Activated naive CD4-positive, alpha-beta T cell treated with anti-CD3 and anti-CD28 coated beads for 36 hours (primary cell): ENCODE results near the gene DNMT3L. TPM values are rescaled to one million over a fixed set of nuclear protein-coding genes. Genes with fewer than 3 reads are reported as not detected.
"Not testable (repeated sequence)": the region's sequence is repeated elsewhere in the genome, so short reads cannot be mapped to it uniquely, and the experiment has no call there.

Source experiments
- CTCF ChIA-PET: fragments of 350-600 bp; sonication (Branson Sonifier 250); formaldehyde crosslinking; loops from one replicate; lab custom pipeline; 2021; ENCODE audit warnings: antibody characterized with exemption; lab: Charles Lee
- DNase-seq: peaks from one replicate; pipeline ENCODE4 v3.0.0-alpha.2; 2020
- H3K27ac Mint-ChIP-seq: one replicate; pipeline ENCODE4 v1.8.0; 2021; ENCODE audit warnings: mild to moderate bottlenecking, mixed read lengths
- H3K27me3 Mint-ChIP-seq: one replicate; pipeline ENCODE4 v1.8.0; 2021; ENCODE audit warnings: low read depth, mixed read lengths
- H3K36me3 Mint-ChIP-seq: one replicate; pipeline ENCODE4 v1.8.0; 2021; ENCODE audit warnings: low read depth, mixed read lengths
- H3K4me1 Mint-ChIP-seq: one replicate; pipeline ENCODE4 v1.8.0; 2021; ENCODE audit warnings: low read depth, mixed read lengths
- H3K4me3 Mint-ChIP-seq: one replicate; pipeline ENCODE4 v1.8.0; 2021; ENCODE audit warnings: mild to moderate bottlenecking, moderate library complexity, mixed read lengths
- H3K9me3 Mint-ChIP-seq: one replicate; pipeline ENCODE4 v1.8.0; 2021; ENCODE audit warnings: mixed read lengths
- intact Hi-C: fragments of 100-400 bp; cut with micrococcal nuclease; formaldehyde crosslinking; loops from one replicate; pipeline ENCODE4 v1.15.1; 2023
- total RNA-seq, 2 experiments: library from RNA; stranded (reverse); gene quantifications; one replicate each; pipeline ENCODE4 v1.2.3, GENCODE V29; 2021

Gene DNMT3L
- total RNA-seq, 2 experiments from 2014 or later, result not detected

DNA sequence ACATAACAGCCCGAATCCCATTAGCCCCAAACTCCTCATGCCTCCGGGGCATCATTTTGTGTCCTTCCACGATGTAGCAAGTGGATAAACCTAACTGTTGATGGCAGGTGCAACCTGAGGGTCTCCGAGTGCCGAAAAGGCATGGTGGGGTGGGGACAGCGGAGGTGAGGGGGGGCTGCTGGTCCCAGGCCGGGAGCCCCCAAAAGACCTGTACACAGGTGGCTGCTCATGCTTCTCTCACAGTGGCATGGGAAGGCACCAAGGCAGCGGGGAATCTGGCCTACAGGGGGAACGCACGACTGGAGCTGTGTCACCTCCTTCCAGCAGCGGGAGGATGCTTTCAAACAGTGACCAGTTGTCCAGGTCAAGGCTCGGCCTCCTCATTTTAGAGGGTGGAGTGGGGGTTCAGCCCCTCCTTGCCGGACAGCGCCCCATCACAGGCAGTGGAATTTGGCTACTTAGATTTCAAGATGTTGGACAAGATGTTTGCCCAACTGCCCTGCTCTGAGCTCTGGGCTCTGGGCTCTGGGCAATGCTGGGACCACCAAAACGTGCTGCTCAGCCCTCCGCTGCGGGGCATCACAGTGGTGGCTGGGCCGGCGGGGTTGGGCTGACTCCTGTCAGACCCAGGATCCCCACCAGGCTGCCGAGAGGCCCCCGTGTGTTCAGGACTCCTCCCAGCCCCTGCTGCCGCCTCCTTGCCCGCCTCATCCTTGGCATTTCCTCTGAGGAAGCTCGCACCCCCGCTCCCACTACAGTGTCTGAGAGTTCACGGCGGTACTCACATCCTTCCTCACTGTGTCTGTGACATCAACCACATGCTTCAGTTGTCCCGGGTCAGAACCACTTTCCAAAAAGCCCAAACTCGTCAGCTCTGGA, 7.6 kb downstream of the DNMT3L start:
- Mint-ChIP-seq H3K27me3 (no peaks in the 10 kb centered on the region), H3K9me3 (no peaks in the 10 kb centered on the region), H3K36me3 (no peaks in the 10 kb centered on the region), H3K4me1 (no peaks in the 10 kb centered on the region), H3K27ac (no peak overlapping the region), H3K4me3 (no peak overlapping the region)
- CTCF ChIA-PET, result interaction anchor here (1.4 kb wide), 1 partner anchor 51 kb away, joined by 4 read pairs; no protein-coding TSS in a partner anchor
- intact Hi-C loops, result no loop called here
- no peak for DNase-seq

DNA sequence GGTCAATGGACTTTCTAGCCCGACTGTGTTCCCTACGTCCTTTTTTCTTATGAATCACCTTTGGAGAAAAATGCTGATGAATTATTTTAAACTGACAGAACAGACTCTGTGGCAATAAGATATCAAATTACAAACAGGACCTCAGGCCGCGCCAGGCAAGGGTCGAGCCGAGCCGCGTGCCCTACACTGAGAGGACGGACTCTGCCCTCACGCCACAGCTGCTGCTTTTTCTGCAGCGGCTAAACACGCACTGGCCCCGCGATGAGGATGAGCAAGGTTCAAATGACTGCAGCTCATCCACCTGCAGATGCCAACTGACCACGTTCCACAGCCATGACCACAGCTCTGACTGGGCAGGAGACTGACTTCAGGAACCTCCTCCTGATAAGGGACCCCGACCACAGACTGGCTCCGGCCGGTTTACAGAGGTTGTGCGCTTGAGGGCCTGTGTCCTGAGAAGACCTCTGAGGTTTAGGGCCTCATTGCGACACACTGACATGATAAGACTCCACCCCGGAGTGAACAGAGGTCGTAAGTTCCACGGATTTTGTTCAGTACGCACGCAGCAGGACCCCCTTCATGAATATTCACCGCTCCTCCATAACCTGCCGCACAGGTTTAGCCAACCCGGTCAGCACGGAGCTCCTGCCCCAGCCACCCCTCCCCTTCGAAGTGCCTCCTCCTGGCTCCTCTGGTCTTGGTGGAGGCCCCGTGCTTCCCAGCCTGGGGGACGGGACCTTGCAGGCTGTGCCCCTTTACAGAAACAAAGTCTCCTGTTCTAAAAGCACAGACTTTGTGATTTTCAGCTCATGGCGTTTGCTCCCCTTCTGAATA, 12.3 kb downstream of the DNMT3L start:
- H3K4me1 Mint-ChIP-seq, H3K9me3 Mint-ChIP-seq, H3K36me3 Mint-ChIP-seq, CTCF ChIA-PET, H3K27me3 Mint-ChIP-seq, intact Hi-C loops, H3K27ac Mint-ChIP-seq, H3K4me3 Mint-ChIP-seq, DNase-seq: not testable (repeated sequence)

DNA sequence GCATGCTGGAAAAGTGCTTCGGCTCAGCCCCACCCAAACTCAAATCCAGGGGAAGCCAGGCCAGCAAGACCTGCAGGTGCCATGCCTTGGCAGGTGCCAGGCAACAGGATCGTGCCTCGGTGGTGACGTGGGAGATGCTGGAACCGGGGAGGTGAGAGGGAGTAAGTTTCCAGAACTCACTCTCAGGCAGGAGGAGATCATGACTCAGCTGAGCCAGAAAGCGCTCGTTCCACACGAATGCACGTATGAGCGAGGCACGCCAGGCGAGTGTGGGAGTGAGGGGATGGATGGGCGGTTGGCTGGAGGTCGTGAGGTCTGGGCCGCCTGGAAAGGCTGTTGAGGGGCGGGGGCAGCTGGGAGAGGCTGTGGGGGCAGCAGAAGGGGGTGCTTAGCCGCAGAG, 13.8 kb downstream of the DNMT3L start:
- H3K4me3 Mint-ChIP-seq, DNase-seq, intact Hi-C loops, H3K36me3 Mint-ChIP-seq, H3K27me3 Mint-ChIP-seq, H3K9me3 Mint-ChIP-seq, CTCF ChIA-PET, H3K27ac Mint-ChIP-seq, H3K4me1 Mint-ChIP-seq: not testable (repeated sequence)

- H3K4me1 Mint-ChIP-seq, H3K27me3 Mint-ChIP-seq, H3K36me3 Mint-ChIP-seq, H3K9me3 Mint-ChIP-seq, H3K27ac Mint-ChIP-seq, intact Hi-C loops, CTCF ChIA-PET, DNase-seq, H3K4me3 Mint-ChIP-seq: not testable (repeated sequence)
Observed at GRCh38 chr21:44243980-44244379, 17.7 kb downstream of the DNMT3L start.

DNA sequence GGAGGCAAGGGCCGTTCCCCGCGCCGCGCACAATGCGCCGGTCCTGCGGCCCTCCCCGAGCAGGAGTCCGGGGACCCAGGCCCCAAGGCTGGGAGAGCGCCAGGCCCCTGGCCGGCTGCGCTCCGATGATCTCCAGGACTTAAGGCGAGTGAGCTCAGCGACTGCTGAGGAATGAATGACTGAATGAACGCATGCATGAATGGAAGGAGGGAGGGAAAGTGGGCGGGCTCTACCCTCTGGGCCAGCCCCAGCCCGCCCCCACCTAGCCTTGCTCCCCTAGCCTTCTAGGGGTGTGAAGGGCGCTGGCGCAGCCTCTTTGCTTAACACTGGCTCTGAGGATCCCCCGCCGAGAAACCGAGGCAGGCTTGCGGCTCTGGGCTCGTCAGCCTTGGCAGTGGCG, 20.4 kb downstream of the DNMT3L start:
- H3K9me3 Mint-ChIP-seq, H3K4me1 Mint-ChIP-seq, DNase-seq, H3K27me3 Mint-ChIP-seq, H3K36me3 Mint-ChIP-seq, H3K4me3 Mint-ChIP-seq, CTCF ChIA-PET, intact Hi-C loops, H3K27ac Mint-ChIP-seq: not testable (repeated sequence)

DNA sequence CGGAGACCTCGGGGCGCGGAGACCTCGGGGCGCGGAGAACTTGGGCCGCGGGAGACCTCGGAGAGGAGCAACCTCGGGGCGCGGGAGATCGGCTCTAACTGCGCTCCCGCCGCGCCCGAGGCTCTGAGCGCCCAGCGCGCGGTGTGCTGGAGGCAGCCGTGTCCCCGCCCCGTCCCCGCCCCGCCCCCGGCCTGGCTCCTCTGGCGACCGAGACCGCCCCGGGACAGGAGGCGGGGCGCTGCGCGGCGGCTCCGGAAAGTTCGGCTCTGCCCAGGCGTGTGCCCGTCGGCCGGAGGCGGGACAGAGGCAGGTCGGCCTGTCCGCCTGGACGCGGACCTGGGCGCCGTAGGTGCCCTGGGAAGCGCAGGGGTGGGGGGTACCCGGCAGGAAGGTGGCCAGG, 20.9 kb downstream of the DNMT3L start, which contains the start of gene ICOSLG:
TSS of gene ICOSLG (minus strand) at position 102 of the 400 bp plus-strand sequence. CDS start 126 bp downstream, outside the sequence.
- H3K27me3 Mint-ChIP-seq, CTCF ChIA-PET, H3K36me3 Mint-ChIP-seq, H3K27ac Mint-ChIP-seq, H3K4me3 Mint-ChIP-seq, H3K4me1 Mint-ChIP-seq, H3K9me3 Mint-ChIP-seq, DNase-seq, intact Hi-C loops: not testable (repeated sequence)

DNA sequence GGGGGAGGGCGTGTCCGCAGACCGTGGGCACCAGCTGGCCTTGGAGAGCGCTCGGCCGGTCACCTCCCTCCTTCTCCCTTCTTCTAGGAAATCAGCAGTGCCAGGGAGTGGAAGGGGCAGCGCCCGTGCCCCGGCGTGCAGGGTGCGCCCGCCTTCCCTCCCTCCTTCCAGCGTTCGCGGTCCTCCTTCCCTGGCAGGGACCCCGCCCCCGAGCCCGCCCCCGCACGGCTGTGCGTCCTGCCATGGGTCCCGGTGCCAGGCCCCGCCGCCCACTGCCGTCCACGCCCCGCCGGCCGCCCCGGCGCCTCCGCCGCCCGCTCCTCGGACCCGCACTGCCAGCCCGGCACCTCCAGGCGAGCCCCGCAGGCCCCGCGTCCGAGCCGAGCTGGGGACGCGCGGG, 21.3 kb downstream of the DNMT3L start:
- intact Hi-C loops, H3K27ac Mint-ChIP-seq, H3K4me1 Mint-ChIP-seq, H3K4me3 Mint-ChIP-seq, DNase-seq, H3K27me3 Mint-ChIP-seq, H3K9me3 Mint-ChIP-seq, CTCF ChIA-PET, H3K36me3 Mint-ChIP-seq: not testable (repeated sequence)

- not testable (repeated sequence) for H3K27me3 Mint-ChIP-seq, H3K36me3 Mint-ChIP-seq
Observed at GRCh38 chr21:44229561-44229960, 32.1 kb downstream of the DNMT3L start.

DNA sequence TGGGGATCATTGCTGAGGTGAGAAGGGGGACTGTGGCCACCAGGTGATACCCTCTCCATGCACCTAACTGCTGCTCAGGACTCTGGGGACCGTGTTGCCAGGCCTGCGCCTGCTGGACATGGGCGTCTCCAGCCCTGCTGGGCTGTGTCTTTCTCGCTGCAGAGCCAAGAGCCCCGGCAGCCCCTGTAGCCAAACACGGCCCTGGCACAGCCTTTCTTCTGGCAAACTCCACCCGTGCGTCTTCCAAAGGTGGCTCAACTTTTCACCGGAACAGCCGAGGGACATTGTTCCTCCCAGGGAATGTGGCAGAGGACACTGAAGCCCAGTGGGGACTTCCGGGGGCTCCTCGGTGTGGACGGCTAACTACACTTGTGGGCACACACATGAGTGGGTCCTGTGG, 33.6 kb downstream of the DNMT3L start:
- H3K9me3 Mint-ChIP-seq, DNase-seq, H3K27me3 Mint-ChIP-seq, H3K27ac Mint-ChIP-seq, CTCF ChIA-PET, intact Hi-C loops, H3K4me3 Mint-ChIP-seq, H3K36me3 Mint-ChIP-seq, H3K4me1 Mint-ChIP-seq: not testable (repeated sequence)

More at GRCh38 chr21:44229561-44229960, 32.1 kb downstream of the DNMT3L start:
- H3K4me3 Mint-ChIP-seq, H3K27ac Mint-ChIP-seq, H3K4me1 Mint-ChIP-seq, CTCF ChIA-PET, DNase-seq, H3K9me3 Mint-ChIP-seq, intact Hi-C loops: not testable (repeated sequence)

DNA sequence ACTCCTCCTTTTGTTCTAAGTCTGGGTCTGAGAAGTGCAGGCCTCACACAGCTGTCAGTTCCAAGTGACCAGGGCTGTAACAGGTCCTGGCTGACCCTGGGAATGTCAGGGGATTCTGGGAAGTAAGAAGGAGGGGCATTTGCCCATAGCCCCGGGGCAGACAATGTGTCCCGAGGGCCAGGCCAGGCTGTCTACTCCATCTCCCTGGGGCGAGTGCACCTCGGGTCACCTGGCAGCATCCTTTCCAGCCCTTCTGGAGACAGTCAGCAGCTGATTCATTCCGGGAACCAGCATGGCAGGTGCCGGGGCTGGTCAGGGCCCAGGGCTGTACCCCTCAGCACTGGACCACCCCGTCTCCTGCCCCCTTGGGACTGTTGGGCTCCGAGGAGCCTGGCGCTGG, 34.1 kb downstream of the DNMT3L start:
- H3K4me1 Mint-ChIP-seq, H3K36me3 Mint-ChIP-seq, intact Hi-C loops, H3K27ac Mint-ChIP-seq, H3K27me3 Mint-ChIP-seq, H3K9me3 Mint-ChIP-seq, H3K4me3 Mint-ChIP-seq, CTCF ChIA-PET, DNase-seq: not testable (repeated sequence)

GRCh38 chr21:44225605-44226004, 36.1 kb downstream of the DNMT3L start:
- CTCF ChIA-PET, H3K36me3 Mint-ChIP-seq, H3K9me3 Mint-ChIP-seq, H3K4me1 Mint-ChIP-seq, H3K27me3 Mint-ChIP-seq, H3K27ac Mint-ChIP-seq, DNase-seq, intact Hi-C loops, H3K4me3 Mint-ChIP-seq: not testable (repeated sequence)

DNA sequence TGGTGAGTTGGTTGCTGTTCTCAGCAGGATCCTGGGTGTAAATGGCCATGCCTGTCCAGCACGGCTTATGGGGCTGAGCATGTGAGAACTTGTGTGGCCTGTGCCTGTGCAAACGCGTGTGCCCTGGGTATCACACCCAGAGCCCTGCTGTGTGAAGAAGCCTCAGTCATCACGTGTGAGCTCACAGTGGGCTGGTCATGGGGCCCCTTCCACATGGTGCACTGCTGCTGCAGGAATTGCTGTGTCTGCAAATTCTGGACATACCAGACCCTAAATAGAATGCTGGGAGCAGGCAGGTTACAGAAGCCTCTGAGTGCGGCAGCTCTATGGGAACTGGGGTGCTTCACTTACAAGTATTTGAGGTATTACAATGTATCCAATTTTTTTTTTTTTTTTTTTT, 38.4 kb downstream of the DNMT3L start:
- H3K4me3 Mint-ChIP-seq, CTCF ChIA-PET, H3K4me1 Mint-ChIP-seq, H3K36me3 Mint-ChIP-seq, H3K27me3 Mint-ChIP-seq, DNase-seq, intact Hi-C loops, H3K9me3 Mint-ChIP-seq, H3K27ac Mint-ChIP-seq: not testable (repeated sequence)
